Osteoblast (primary cell): ENCODE measurements around the gene SARDH. TPM values are rescaled to one million over a fixed set of nuclear protein-coding genes. Genes with fewer than 3 reads are reported as not detected.

Experiments
- DNase-seq: peaks from one replicate; pipeline ENCODE4 v3.0.0; 2011; ENCODE audit warnings: low spot score, mixed read lengths; ENCODE audit not compliant: insufficient read length; ENCODE audit errors: missing footprints
- H2AFZ ChIP-seq: 2 replicates; pipeline ENCODE4 v1.6.0; 2011; ENCODE audit warnings: mild to moderate bottlenecking, low read length
- H3K27ac ChIP-seq: 2 replicates; pipeline ENCODE4 v1.5.1; 2011; ENCODE audit warnings: mild to moderate bottlenecking, low read depth, low read length, moderate library complexity
- H3K27me3 ChIP-seq: 2 replicates; pipeline ENCODE4 v1.6.0; 2012; ENCODE audit warnings: mild to moderate bottlenecking, control low read depth, inconsistent platforms, low read length, moderate library complexity; ENCODE audit not compliant: insufficient read depth
- H3K36me3 ChIP-seq: 2 replicates; pipeline ENCODE4 v1.5.1; 2011; ENCODE audit warnings: mild to moderate bottlenecking, low read length, control low read depth, moderate library complexity; ENCODE audit not compliant: insufficient read depth
- H3K4me1 ChIP-seq: 2 replicates; pipeline ENCODE4 v1.5.1; 2011; ENCODE audit warnings: mild to moderate bottlenecking, low read length, control low read depth, moderate library complexity; ENCODE audit not compliant: insufficient read depth
- H3K4me2 ChIP-seq: 2 replicates; pipeline ENCODE4 v1.6.0; 2011; ENCODE audit warnings: mild to moderate bottlenecking, low read length; ENCODE audit not compliant: insufficient read depth
- H3K4me3 ChIP-seq: fragments of 200-600 bp; sonication (generic); 3 replicates; pipeline ENCODE4 v1.5.1; 2012; ENCODE audit warnings: mild to moderate bottlenecking, low read length, inconsistent platforms; ENCODE audit not compliant: insufficient read depth
- H3K79me2 ChIP-seq: 2 replicates; pipeline ENCODE4 v1.6.0; 2012; ENCODE audit warnings: mild to moderate bottlenecking, low read length, control low read depth, inconsistent platforms; ENCODE audit not compliant: insufficient read depth
- H3K9me3 ChIP-seq: 2 replicates; pipeline ENCODE4 v1.5.1; 2011; ENCODE audit warnings: low read depth, low read length, control low read depth
- H4K20me1 ChIP-seq: 2 replicates; pipeline ENCODE4 v1.6.0; 2012; ENCODE audit warnings: mild to moderate bottlenecking, low read length, control low read depth; ENCODE audit not compliant: insufficient read depth
- CTCF ChIP-seq: IDR thresholded peaks from 2 replicates; pipeline ENCODE4 v1.5.1; 2011; ENCODE audit warnings: mild to moderate bottlenecking, low read depth, low read length, moderate library complexity; ENCODE audit errors: extremely low read depth
- total RNA-seq: library from RNA; depleted of rRNA; stranded (reverse); fragments of >200 nt; gene quantifications from 2 replicates; pipeline ENCODE4 v1.2.3, GENCODE V29; 2012

Gene SARDH
- total RNA-seq, 1 donor, result 5.4 TPM

GRCh38 chr9:133680250-133680975 is 57.7 kb downstream of the SARDH start:
- no peak for TF ChIP-seq CTCF

GRCh38 chr9:133679466-133680061 is 58.6 kb downstream of the SARDH start:
- Histone ChIP-seq H3K36me3 (no peaks in the 10 kb centered on the region), H3K4me3 (no peak overlapping the region), H4K20me1 (no peaks in the 10 kb centered on the region), H2AFZ (no peak overlapping the region), H3K4me2 (no peak overlapping the region), H3K4me1 (no peaks in the 10 kb centered on the region), H3K9me3 (no peaks in the 10 kb centered on the region), H3K27ac (no peak overlapping the region), H3K27me3 (no peaks in the 10 kb centered on the region), H3K79me2 (no peaks in the 10 kb centered on the region)
- TF ChIP-seq CTCF, result no peak
- DNase-seq, result no peak

More at GRCh38 chr9:133680250-133680975, 57.7 kb downstream of the SARDH start:
- no peaks in the 10 kb centered on the region for H3K9me3 ChIP-seq
- H3K4me2 ChIP-seq, result no peak overlapping the region
- H3K79me2 ChIP-seq, result no peaks in the 10 kb centered on the region
- no peaks in the 10 kb centered on the region for H3K27me3 ChIP-seq
- H4K20me1 ChIP-seq, result no peaks in the 10 kb centered on the region
- no peaks in the 10 kb centered on the region for H3K4me1 ChIP-seq
- DNase-seq, result no peak
- no peak overlapping the region for H2AFZ ChIP-seq
- H3K36me3 ChIP-seq, result no peaks in the 10 kb centered on the region
- H3K27ac ChIP-seq, result no peak overlapping the region
- no peak overlapping the region for H3K4me3 ChIP-seq

DNA sequence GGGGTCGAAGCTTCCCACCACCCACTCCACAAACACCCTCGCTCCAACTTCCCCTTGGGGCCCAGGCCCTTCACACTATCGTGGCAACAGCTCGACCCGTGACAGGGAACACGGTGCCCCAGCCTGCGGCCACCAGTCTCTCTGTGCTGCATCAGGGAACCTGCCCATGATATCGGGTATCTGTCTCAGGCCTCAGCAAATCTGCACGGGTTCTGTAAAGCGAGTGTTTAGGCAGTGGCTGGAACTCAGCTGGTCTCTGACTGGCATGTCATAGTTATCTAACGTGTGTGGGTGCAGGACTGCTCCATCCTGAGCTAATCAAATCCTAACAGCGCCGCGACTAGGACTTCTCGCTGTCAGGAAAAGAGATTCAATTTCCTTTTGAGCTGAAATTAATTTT is 59.1 kb downstream of the SARDH start:
- Histone ChIP-seq H4K20me1 (no peaks in the 10 kb centered on the region), H2AFZ (no peak overlapping the region), H3K27me3 (no peaks in the 10 kb centered on the region), H3K4me2 (no peak overlapping the region), H3K36me3 (no peaks in the 10 kb centered on the region), H3K27ac (no peak overlapping the region), H3K4me3 (no peak overlapping the region), H3K9me3 (no peaks in the 10 kb centered on the region), H3K79me2 (no peaks in the 10 kb centered on the region), H3K4me1 (no peaks in the 10 kb centered on the region)
- TF ChIP-seq CTCF, result no peak
- no peak for DNase-seq
